ENCODE data around the gene SQSTM1.
"Not testable (repeated sequence)": the region's sequence is repeated elsewhere in the genome, so short reads cannot be mapped to it uniquely, and the experiment has no call there.

The SQSTM1 gene

DNA sequence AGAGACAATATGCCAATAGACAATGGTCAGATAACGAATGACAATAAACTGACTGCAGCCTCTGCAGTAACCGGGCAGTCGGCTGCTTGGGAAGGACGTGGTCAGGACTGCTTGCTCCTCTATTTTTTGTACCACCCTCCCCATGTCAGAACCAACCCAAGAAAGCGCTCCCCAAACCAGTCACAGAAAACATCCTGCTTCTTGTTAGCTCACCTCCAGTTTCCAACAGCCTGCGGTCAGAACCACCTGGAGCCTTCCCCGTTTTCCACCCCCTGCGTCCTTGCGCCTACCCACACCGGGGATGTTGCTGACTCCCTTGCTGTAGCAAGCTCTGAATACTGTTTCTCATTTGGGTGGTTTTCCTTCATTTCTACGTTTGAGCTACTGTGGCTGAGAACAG, 39.6 kb downstream of the SQSTM1 start:
- no peak for DNase-seq

DNA sequence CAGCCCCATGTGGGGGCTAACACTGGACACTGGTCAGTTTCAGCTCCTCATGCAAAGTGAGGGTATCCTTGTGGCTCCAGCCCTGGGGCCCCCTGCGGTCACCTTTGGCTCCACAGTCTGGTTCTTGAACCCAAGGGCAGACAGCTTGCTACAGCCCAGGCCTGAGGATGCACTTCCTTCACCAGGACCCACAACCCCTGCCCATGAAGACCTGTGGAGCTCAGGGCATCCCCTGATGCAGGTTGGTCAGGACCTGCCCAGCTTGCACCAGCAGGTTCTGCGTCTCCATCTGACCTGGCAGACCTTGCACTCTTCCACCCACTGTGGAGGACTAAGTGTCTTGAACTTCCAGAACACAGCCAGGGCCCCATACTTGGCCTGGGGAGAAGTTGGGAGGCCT, 41.6 kb downstream of the SQSTM1 start:
- no peak for DNase-seq

DNA sequence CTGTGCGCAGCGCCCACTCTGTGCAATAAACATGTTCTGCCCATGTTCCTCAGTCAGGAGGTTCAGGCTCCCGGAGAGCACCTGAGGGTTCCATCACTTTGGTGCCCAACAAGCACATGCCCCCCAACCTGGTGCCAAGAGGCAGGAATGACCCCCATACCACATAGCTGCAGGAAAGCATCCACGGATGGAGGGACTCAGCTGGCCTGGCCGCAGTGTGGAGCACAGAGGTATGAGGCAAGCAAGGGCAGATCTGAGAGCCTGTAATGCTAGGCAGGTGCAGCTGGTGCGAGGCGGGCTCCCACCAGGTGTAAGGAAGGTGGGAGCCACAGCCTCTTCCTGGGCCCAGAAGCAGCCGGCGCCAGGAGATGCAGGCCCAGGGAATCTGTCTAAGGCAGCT, 42.2 kb downstream of the SQSTM1 start:
- DNase-seq = no peak

DNA sequence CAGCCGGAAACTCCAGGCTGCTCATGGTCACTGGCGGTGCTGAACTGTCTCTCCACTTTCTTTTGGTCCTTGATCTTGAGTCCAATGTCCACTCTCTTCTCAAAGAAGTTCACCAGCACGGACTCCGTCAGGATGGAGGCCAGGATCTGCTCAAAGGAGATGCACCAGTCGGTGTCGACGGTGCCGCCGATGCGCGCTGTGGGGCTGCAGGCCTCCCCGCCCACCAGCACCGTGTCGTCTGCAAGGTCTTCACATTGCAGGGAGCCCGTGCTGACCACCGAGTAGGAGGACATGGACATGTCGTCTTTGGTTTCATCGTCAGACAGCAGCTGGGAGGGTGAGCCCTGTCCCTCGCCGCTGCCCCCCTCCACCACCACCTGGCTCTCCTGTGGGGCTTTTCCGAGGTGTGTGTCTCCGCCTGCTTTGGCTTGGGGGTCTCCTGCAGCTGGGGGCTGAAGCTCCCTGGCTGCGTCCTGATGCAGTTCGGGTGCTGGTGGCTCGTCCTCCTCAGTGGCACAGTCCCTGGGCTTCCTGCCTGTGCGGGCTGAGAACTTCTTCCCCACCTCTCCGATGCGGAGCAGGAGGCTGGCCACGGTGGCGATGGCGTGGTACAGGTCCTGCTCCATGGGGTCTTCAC, 42.9 kb downstream of the SQSTM1 start:
- DNase-seq = no peak

DNA sequence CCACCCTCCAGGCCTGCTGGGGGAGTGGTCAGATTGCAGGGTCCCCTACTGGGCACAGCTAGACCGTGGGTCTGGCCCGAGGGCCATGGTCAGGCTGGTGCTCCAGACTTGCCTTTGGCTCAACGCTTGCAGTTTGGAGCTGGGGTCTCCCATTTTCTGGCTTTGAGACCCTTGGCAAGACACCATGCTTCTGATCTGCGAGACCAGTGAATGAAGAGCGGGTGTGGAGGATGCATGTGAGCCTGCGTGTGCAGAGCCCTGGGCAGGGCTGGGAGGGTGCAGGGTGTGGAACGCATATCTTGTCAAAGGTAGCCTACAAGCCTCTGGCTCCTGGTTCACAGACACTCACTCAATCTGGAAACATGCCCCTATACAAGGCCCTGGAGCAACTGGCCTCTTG, 44.0 kb downstream of the SQSTM1 start:
- no peak for DNase-seq

DNA sequence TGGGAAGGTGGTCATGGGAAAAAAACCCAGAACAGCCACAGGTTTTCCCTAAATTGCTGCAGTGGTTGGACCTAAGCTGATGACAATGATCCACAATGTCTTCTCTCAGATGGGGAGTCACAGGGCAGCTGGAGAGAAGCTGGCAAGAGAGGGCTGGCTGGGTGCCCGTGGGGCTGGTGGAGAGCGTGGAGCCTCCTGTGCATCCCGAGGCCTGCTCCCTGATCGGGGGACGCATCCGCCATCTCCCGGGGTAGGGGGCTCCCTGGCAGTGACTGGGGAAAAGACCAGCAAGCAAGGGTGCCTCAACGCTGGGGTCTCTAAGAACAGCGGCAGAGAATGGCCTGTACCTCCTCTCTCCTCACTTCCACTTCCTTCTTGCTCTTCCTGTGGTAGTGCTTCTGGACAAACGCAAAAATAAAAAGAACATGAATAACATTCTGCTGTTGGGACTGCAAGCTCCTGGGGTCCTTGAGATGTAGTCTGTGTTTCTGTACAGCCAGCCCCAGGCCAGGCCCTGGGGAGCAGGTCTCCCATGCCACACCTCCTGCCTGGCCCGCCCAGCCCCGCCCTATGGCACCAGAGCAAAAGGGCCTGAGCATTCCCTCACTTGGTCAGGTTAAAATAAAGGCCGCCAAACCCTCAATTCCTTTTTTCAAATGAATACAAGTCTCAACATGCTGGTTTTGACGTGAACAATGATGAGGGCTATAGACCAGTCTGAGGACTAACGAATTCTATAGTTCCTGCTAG, 45.0 kb downstream of the SQSTM1 start:
- no peak for DNase-seq

DNA sequence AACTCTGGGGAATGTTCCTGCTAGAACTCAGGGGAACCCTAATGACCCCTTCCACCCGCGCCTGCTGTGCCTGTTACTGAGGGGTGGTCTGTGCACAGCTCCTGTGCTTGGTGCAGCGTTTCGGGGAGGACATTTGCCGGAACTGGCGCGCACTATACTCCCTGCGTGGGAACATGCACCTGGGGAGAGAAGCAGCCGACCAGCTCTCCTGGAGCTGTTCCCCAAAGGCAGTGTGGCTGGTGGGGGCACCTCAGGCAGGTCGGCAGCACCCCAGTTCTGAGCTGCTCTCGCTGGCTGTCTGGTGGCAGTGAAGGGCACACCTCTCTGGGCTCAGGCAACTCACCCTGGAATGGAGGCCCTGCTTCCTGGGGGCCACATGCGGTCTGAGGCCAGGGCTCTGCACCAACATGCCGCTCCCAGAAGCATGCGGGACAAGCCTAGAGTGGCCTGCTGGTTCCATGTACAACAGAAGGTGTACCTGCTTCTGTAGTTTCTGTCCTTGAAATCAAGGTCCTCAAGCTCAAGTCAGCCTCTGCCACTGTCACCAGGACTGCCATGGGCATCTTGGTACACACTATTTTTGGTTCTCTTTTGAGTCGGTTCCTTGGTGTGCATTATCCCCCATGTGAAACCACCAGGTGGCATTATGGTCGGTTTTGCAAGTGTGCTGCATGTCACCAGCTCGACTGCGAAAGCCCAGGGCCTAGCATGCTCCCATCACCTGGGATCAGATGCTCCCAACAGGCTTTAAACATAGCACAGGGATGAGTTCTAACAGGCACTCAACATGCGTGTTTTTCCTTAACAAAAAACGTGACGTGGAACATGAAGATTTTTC, 45.8 kb downstream of the SQSTM1 start:
- no peak for DNase-seq

DNA sequence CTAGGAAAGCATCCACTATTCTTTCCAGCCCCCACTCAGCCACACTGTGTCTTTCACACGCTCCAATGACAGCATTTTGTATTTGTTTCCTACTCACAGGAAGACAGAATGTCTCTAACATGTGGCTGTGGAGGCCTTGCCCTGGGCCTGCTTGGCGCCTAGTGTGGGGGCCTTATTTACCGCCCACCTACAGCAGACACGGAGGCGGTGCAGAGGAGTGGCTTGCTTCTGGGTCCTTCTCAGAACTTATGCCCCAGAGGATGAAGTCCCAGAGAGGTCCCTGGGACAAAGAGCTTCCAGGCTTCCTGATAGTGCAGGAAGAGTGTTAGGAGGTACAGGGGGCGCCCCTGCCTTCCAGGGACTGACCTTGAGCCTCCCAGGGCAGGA, 46.4 kb downstream of the SQSTM1 start:
- DNase-seq = no peak

DNA sequence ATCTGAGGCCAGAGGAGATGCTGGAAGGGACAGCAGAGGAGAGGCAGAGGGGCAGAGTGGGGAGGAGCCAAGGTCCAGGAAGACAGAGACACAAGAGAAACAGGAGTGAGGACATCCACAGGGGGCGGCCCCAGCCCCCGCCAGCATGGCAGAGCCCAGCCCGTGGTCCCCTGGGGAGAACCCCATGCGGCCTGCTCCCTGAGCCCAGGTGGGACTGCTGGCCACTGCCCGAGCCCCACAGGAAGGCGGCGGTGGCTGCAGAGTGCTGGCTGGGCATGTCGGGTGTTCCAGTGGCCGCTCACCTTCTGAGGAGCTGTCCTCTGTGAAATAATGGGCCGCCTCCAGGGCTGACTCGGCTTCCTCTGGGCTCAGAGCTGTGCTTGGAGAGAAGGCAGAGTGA, 46.8 kb downstream of the SQSTM1 start:
- no peak for DNase-seq

DNA sequence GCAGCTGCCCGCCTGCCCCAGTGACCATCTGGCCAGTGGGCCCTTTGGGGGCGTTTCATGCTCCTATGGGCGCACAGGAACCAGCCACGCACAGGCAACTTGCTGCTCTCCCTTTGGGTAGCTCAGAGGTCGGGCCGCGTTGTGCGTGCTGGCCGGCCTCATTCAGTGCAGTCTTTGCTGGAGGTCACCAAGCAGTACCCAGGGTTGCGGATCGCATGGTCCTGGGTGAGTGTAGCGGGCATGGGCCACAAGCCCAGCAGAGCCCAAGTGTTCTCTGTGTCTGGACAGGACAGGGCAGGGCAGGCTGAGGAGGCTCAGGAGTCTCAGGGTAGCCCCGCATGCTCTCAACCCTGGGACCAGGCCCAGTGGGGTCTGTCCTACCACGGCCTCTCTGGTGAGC, 47.8 kb downstream of the SQSTM1 start:
- no peak for DNase-seq

DNA sequence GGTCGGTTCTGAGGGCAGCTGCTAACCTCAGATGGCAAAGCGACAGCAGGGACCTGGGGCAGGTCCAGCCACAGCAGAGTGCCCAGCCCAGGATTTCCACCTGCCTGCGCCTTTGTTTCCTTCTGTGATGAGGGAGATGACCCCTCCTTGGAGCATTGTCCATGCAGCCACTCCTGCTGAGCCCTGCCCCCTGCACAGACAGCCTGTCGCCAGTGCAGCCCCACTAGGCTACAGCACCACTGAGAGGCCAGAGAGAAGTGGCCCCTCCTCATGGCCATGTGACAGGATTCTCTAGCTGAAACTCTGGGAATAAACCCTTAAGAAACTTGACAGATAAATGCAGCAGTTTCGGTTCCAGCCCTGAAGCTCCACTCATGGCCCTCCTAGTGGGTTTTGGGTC, 48.4 kb downstream of the SQSTM1 start:
- DNase-seq = no peak

DNA sequence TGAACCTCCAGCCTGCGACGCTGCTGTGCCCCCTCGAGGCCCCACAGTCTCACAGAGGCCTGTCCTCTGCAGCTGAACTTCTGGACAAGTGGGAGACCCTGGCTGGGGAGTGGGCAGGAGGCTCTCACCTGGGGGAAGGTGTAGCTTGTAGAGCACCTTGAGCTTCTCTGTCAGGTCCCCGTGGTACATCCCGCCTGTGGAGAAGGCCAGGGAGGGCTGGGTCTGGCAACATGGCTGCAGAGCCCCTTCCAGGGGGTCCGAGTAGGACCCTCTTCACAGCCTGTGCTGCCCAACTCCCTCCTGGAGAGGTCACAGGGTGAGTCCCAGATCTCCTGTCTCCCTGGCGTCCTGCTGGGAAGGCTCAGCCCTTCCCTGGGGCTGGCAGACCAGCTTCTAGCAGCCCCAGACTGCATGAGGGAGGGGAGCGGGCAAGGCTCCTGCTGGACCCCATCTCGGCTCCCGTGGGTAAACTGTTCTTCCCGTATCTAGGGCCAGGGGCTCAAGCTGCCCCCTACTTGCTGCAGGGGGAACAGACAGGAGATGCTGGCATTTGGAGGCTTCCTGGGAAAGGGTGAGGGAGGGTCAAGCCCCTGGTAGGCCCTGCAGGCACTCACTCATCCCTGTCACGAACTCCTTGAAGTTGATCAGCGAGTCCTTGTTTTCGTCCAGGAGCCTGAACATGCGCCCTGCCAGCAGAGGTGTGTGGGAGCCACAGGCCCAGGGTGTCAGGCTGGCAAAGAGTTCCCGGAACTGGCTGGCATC, 49.1 kb downstream of the SQSTM1 start:
- no peak for DNase-seq

DNA sequence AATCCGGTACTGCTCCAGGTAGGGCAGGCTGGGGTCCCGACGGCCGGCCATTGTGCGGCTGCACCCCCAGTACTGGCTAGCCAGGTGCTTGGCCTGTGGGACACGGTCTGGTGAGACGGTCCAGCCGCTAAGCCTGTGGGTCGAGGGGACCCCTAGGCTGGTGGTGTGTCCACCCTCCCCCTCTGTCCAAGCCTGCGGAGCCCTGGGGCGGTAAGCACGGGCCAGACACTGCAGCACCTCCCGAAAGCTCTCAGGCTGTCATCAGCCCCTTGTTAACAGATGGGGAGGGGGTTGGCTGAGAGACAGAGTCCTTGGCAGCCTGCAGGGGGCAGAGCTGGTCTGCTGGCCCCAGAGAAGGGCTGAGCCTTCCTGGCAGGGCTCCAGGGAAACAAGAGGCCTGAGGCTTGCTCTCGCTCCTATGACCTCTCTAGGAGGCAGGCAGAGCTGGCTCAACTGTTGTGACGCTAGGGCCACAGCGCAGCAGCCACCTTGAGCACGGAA, 49.7 kb downstream of the SQSTM1 start:
- no peak for DNase-seq

DNA sequence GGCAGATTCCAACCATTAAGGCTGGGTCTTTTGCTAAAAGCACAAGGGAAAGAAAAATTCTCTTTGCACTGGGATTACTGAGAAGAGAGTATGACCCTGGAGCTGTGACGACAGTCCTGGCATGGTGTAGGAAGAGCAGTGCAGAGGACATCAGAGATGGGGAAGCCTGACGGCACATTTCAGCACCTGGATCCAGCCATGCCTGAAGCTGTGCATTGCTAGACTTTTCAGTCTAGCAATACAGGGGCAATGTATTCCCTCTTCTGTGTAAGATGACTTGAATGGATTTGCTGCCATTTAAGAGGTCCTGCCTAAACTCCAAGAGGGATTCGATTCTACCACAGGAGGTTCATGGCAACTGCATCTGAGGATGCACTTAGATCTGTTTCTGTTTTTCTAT, 50.2 kb downstream of the SQSTM1 start:
- no peak for DNase-seq

DNA sequence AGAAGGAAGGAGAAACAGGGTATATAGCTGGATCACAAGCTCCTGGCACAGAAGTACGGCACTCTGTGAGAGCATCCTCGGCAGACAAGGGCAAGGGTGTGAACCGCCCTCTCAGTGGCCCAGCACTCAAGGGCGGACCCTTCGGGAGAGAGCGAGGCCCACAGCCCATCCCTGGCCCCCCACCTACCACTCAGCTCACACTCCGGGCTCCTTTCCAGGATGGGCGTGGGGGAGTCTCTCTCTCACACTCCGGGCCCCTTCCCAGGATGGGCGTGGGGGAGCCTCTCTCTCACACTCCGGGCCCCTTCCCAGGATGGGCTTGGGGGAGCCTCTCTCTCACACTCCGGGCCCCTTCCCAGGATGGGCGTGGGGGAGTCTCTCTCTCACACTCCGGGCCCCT, 50.8 kb downstream of the SQSTM1 start:
- DNase-seq = not testable (repeated sequence)

DNA sequence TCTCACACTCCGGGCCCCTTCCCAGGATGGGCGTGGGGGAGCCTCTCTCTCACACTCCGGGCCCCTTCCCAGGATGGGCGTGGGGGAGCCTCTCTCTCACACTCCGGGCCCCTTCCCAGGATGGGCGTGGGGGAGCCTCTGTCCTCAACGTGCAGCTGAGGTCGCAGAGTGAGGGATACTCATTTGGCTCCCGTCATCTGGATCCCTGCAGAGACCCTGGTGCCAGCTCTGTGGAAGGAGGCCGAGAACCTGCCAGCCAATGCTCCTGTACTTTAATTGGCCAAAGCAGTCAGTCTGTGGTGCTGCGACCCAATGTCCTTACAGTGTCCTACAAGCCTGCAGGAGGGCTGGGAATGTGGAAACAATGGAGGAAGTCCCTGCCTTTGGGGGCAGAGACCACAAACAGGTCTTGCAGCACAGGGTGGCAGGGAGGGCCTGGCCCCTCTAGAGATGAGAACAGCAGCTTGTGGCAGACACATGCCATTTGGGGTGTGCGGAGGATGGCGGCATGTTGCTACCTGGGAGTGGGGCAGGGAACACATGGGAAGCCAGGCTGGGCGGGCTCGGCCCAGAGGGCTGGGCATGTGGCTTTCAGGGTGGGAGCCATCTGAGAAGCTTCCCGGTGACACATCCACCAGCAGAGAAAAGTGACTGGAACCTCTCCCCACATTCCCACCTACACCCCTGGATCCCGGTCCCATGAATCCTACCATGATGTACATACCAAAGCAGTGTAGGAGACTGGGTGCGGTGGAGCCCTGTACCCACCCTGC, 51.5 kb downstream of the SQSTM1 start:
- no peak for DNase-seq

DNA sequence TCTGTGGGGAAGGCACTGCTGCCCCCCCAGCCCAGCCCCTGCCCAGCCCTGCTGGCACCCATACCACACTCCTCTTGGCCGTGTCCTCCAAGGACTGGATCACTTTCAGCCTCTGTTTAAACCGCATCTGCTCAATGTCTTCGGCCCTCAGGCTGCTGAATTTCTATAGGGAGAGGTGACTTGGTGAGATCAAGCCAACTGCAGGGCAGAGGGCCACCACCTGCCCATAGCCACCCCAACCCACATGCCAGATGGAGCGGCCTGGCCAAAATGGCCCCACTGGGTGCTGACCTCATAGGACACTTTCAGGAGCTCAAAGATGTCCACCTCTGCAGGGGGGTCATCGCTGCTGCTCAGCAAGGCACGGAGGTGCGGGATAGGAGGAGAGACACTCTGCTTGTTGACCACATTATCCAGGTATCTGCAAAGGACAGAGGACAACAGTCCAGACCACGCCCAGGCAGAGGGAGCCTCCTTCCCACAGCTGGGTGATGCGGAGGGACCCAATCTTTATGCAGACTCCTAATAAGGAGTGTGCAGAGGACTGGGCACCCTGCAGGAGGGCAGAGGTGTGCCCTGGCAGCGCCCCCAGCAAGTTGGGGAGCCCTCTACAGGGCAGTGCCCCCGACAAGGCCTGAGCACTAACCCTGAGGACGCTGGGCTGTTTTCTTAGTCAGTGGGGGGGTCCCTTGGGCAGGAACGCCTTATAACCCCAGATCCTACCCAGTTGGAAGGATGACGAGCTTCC, 52.3 kb downstream of the SQSTM1 start:
- DNase-seq = no peak

DNA sequence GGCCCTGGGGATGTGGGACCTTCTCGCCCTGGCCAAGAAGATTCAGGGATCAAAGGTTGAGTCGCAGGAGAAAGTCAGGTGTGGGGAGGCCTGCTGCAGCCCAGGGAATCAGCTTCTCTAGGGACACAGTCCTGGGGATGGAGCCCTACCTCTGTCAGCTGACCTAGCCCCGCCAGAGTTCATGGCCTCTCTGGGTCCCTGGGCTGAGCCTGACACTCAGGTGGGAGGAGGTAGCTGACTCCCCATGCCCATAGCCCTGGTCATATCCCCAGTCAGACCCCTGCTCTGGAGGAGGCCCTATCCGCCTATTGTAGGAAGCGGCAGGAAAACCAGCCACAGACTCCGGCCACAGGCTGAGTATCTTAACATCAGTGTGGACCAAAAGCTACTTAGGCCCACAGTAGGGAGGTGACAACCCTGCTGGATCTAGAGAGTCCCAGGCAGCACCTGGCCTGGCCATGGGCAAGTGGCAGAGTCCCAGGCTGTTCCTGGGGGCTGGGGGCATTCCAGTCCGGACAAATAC, 52.9 kb downstream of the SQSTM1 start:
- no peak for DNase-seq

DNA sequence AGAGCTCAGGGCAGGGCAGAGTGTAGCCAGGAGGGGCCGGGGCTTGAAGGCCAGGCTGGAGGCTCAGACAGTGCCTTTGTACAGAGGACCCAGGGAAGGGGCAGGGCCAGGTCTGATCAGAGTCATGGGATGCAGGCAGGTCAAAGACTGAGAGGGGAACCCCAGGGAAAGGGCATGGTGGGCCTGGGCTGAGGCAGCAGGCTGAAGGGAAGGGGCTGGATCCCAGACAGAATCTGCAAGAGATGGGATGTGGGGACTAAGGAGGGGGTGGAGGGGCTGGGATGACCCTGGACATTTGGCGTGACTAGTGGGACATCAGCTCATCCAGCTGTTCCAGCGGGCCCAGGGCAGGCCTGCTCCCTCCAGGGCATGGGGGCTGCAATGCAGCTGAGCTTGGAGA, 53.4 kb downstream of the SQSTM1 start:
- DNase-seq = no peak

DNA sequence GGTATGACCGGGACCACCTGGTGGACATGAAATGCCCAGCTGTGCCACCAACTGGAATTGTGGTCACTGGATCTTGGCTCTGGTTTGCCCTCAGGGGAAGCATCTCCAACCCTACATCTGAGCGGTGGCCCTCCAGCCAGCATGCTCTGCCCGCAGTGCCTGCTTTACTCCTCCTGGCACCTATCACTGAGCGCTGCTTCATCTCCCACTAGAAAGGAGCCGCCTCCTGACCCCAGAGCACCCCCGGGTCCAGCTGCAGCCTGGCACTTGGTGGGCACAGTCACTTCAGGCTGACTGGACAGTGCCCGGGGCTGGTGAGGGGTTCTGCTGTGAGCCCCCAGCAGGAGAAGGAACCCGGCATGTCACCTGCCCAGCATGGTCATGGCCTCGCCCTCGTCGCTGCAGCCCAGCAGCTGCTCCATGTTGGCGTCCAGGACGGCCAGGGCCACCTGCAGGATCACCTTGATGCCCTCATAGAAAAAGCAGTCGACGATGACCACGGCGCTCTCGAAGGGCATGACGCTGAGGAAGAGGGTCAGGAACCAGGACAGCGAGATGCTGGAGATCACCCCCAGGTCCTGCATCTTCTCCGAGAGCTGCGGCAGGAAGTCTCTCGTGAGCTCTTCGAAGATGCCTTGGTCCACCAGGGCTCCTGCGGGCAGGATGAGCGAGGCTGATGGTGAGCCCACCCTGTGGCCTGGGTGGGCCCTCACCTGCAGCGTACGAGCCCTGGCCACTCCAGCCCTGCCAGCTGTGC, 54.0 kb downstream of the SQSTM1 start:
- DNase-seq = no peak

All from activated CD4-positive, alpha-beta T cell treated with anti-CD3 and anti-CD28 coated beads for 1 hour (primary cell).